Type B pancreatic cell (in vitro differentiated cells): ENCODE results near the gene OAS2. TPM values are rescaled to one million over a fixed set of nuclear protein-coding genes. Genes with fewer than 3 reads are reported as not detected.

ENCODE experiments used
- DNase-seq: peaks from one replicate; pipeline ENCODE4 v3.0.0; 2021; ENCODE audit warnings: mixed read lengths; ENCODE audit not compliant: unreplicated experiment; ENCODE audit errors: extremely low spot score
- H3K27ac Mint-ChIP-seq: 2 replicates; pipeline ENCODE4 v1.8.0; 2021; ENCODE audit warnings: mild to moderate bottlenecking, mixed read lengths
- H3K27me3 Mint-ChIP-seq: 2 replicates; pipeline ENCODE4 v1.8.0; 2021; ENCODE audit warnings: mixed read lengths
- H3K36me3 Mint-ChIP-seq: 2 replicates; pipeline ENCODE4 v1.8.0; 2021; ENCODE audit warnings: mixed read lengths
- H3K4me1 Mint-ChIP-seq: one replicate; pipeline ENCODE4 v1.8.0; 2021; ENCODE audit warnings: mixed read lengths; ENCODE audit not compliant: unreplicated experiment
- H3K4me3 Mint-ChIP-seq: 2 replicates; pipeline ENCODE4 v1.8.0; 2021; ENCODE audit warnings: mild to moderate bottlenecking, mixed read lengths
- H3K9me3 Mint-ChIP-seq: 2 replicates; pipeline ENCODE4 v1.8.0; 2021; ENCODE audit warnings: mixed read lengths
- CTCF ChIP-seq: fragments of 200-600 bp; sonication (generic); conservative IDR thresholded peaks from 2 replicates; pipeline ENCODE4 v1.5.0; 2021; ENCODE audit warnings: antibody characterized with exemption, mild to moderate bottlenecking
- total RNA-seq: library from RNA; stranded (reverse); gene quantifications from 2 replicates; pipeline ENCODE4 v1.2.1, GENCODE V29; 2021; ENCODE audit warnings: low replicate concordance

The OAS2 gene
- total RNA-seq, 1 donor from 2014 or later, result 1.8 TPM

GRCh38 chr12:112977641-112978040 is 678 bp upstream of the OAS2 start:
- Mint-ChIP-seq H3K4me3 (no peak overlapping the region), H3K9me3 (no peaks in the 10 kb centered on the region), H3K4me1 (no peaks in the 10 kb centered on the region)

DNA sequence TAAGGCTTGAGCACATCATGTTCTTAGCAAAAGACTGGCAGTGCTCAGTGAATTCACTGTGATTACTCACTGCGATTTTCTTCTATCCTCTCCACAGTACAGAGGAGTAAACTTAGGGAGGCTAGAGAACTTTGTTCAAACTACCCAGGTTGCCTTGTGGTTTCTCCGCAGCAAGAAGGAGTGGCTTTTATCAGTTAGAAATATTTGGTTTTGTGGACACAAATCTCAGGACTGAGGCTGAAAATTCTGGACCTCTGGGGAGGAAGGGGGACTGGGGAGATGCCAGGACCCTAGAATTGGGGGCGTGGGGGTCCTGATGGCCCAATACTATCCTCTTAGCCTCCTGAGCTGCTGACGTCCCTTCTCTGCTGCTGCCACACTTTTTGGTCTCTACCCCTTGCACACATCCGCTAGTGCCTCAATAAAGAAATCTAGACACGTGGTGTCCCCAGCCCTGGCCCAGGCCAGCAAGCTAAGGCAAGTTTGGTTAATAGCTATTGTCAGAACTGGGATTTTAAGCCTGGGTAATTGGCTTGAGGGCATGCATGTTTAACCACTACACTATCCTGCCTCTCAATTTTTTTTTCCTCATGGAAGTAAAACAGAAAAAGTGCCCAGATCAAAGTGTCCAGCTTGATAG is 842 bp downstream of the OAS2 start:
- H3K4me3 Mint-ChIP-seq, result no peak overlapping the region

More at GRCh38 chr12:112977641-112978040, 678 bp upstream of the OAS2 start:
- H3K27me3 Mint-ChIP-seq, result peaks cover 17% of the 10 kb centered on the region
- no peaks in the 10 kb centered on the region for H3K36me3 Mint-ChIP-seq
- TF ChIP-seq CTCF, result no peak
- no peak overlapping the region for H3K27ac Mint-ChIP-seq
- DNase-seq, result no peak

DNA sequence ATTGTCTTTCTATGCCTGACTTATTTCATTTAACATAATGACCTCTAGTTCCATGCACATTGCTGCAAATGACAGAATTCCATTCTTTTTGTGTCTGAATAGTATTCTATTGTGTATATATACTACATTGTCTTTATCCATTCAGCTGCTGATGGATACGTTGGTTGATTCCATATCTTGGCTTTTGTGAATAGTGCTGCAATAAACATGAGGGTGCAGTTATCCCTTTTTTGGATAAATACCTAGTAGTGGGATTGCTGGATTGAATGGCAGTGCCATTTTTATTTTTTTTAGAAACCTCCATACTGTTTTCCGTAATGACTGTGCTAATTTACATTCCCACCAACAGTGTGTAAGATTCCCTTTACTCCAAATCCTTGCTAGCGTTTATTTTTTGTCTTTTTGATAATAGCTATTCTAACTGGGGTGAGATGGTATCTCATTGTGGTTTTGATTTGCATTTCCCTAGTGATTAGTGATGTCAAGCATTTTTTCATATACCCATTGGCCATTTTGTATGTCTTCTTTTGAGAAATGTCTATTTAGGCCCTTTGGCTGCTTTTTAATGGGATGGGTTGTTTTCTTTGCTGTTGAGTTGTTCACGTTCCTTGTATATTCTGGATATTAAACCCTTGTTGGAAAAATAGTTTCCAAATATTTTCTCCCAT is 2.3 kb downstream of the OAS2 start:
- Mint-ChIP-seq H3K9me3 (no peaks in the 10 kb centered on the region), H3K27ac (no peak overlapping the region), H3K27me3 (peaks cover 18% of the 10 kb centered on the region), H3K4me1 (no peaks in the 10 kb centered on the region), H3K4me3 (no peak overlapping the region), H3K36me3 (no peaks in the 10 kb centered on the region)
- no peak for DNase-seq
- no peak for TF ChIP-seq CTCF

More for the DNA sequence above, 842 bp downstream of the OAS2 start:
- no peaks in the 10 kb centered on the region for H3K36me3 Mint-ChIP-seq
- H3K27ac Mint-ChIP-seq, result no peak overlapping the region
- DNase-seq, result no peak
- no peaks in the 10 kb centered on the region for H3K4me1 Mint-ChIP-seq
- no peak for TF ChIP-seq CTCF
- H3K27me3 Mint-ChIP-seq, result peaks cover 18% of the 10 kb centered on the region
- no peaks in the 10 kb centered on the region for H3K9me3 Mint-ChIP-seq

DNA sequence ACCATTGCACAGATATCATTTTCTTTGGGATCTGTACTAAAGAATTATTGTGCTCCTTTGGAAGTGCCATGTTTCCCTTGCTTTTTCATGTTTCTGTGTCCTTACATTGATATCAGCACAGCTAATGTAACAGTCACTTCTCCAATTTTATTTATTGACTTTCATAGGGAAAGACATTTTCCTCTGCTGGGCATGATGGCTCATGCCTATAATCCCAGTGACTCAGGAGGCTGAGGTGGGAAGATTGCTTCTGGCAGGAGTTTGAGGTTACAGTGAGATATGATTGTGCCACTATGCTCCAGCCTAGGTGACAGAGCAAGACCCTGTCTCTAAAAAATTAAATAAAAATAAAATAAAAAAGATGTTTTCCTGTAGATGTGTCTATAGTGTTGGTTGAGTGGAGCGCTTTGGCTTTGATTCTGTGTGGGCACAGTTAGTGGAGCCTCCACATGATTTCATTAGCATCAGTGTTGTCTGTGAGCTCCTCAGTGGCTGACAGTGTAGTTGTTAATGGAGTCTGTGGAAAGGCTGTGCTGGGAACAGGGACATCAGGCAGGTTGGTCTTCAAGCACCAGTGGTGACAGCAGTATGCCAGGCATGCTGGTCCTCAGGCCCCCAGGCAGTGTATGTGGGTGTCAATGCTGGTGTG is 7.4 kb downstream of the OAS2 start:
- H3K4me1 Mint-ChIP-seq, result no peaks in the 10 kb centered on the region
- no peak for DNase-seq
- H3K27ac Mint-ChIP-seq, result no peak overlapping the region
- TF ChIP-seq CTCF, result no peak
- no peaks in the 10 kb centered on the region for H3K36me3 Mint-ChIP-seq
- H3K27me3 Mint-ChIP-seq, result peaks cover 32% of the 10 kb centered on the region
- H3K4me3 Mint-ChIP-seq, result no peak overlapping the region
- H3K9me3 Mint-ChIP-seq, result no peaks in the 10 kb centered on the region

GRCh38 chr12:112986291-112986800 is 8.0 kb downstream of the OAS2 start:
- Mint-ChIP-seq H3K27me3 (peaks cover 38% of the 10 kb centered on the region), H3K9me3 (no peaks in the 10 kb centered on the region), H3K27ac (no peak overlapping the region), H3K4me1 (no peaks in the 10 kb centered on the region), H3K4me3 (no peak overlapping the region), H3K36me3 (no peaks in the 10 kb centered on the region)
- DNase-seq, result no peak
- no peak for TF ChIP-seq CTCF
